ENCODE results near the gene SLC36A1. TPM values are rescaled to one million over a fixed set of nuclear protein-coding genes. Genes with fewer than 3 reads are reported as not detected.
"Not testable (repeated sequence)": the region's sequence is repeated elsewhere in the genome, so short reads cannot be mapped to it uniquely, and the experiment has no call there.

Gene SLC36A1
- total RNA-seq: 3.2 and 6.1 TPM in 2 replicates

DNA sequence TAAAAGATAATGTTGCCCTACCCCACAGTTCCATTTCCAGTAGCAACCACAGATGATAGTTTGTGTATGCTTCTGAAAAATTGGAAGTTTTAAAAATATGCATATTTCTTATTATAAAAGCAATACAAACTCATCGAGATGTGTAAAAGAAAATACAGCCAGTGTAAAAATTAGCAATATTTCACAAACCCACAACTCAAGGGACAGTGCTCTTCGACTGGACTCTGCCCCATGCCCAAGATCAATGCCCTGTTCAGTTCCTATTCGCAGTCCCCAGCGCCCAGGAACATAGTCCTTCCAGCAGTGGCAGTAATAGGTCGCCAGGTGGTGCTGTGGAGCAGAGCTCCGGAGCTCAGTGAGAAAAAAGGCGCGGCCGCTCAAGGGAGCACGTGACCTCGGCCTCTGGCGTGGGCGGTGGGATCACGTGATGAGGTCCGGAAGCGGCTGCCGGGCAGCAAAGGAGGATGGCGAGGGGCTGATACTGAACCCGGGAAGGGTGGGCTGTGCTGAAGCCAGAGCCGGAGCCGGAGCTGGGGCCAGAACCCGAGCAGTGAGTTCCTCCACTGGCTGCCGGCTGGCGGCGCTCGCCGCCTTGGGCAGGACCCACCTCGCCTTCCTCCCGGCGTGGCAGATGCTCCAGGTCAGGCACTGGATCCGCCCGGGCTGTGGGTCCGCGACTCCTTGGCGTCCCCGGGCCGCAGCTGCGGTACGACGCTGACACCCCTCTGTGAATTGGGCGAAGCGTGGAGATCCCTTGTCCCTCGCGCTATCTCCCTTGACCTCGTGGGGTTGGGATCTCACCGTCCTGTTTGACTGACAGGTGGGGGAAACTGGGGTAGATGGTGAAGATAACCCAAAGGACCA lies at the start of gene SLC36A1:
SLC36A1 (plus strand) TSS at position 430 of the 864 bp plus-strand sequence. CDS start 11,190 bp downstream, outside the sequence.
- peak; percentile 35 for DNase-seq (ENCODE audit: low read depth, low spot score)

GRCh38 chr5:151405334-151406160 lies 41.9 kb upstream of the SLC36A1 start:
- DNase-seq (ENCODE audit: low read depth, low spot score): no peak

DNA sequence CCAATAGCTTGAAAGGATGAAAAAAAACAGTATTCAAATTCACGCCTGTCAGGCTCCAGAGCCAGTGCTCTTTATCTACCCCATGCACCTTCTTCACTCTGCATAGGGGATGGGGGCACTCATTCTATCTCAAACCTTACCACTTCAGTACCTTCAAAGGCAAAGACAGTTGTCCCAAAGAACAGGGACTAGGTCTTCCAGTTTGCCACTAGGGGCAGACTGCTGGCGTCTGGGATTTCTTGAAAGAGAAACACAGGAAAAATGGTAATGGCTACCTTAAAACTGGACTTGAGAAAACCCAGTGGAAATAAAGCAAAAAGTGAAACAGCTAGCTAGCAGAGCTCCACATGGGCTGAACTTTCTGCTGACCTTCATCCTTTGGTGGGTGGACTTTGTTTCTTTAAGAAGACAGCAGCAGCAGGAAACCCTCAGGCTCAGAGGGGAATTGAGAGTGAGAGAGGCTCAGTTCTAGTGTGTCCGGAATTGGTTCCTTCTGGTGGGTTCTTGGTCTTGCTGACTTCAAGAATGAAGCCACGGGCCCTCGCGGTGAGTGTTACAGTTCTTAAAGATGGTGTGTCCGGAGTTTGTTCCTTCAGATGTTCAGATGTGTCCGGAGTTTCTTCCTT lies 41.0 kb upstream of the SLC36A1 start:
- no peak for DNase-seq (ENCODE audit: low read depth, low spot score)

DNA sequence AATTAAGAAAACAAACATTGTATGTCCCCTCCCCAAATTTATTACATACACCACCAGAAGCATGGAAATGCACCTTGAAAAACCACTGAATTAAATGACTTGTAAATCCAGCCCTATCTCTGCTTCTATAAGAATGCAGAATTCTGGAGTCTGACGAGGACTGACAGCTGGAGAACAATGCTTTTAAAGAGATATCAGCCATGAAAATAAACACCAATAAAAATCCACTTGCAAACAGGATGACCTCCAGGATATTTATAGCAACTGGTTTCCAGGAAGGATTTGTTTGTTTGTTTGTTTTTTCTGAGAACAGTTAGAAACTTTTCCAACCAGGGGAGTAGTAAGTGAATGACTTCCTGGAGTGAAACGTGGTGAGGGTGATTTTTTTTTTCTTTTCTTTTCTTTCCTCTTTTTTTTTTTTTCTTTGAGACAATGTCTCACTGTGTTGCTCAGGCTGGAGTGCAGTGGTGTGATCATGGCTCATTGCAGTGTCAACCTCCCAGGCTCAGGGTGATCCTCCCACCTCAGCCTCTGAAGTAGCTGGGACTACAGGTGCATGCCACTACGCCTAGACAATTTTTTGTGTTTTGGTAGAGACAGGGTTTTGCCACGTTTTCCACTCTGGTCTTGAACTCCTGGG lies 38.7 kb upstream of the SLC36A1 start:
- DNase-seq (ENCODE audit: low read depth, low spot score): no peak

DNA sequence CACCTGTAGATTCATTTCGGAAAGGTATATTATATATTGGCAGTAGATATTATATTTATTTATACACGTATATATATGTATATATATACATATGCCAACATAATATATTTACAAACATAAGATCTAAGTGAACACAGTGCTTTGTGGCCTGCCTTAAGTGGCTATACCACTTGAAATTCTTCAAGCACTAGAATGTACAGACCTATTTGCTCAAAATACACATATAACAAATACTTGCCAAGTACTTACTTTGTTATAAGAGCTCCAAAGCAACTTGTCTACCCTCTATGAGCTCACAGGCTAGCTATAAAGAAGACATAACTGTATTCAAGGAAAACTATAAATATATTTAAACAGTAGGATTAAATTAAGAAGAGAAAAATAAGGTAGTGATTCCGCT lies 33.6 kb upstream of the SLC36A1 start:
- DNase-seq (ENCODE audit: low read depth, low spot score): no peak

DNA sequence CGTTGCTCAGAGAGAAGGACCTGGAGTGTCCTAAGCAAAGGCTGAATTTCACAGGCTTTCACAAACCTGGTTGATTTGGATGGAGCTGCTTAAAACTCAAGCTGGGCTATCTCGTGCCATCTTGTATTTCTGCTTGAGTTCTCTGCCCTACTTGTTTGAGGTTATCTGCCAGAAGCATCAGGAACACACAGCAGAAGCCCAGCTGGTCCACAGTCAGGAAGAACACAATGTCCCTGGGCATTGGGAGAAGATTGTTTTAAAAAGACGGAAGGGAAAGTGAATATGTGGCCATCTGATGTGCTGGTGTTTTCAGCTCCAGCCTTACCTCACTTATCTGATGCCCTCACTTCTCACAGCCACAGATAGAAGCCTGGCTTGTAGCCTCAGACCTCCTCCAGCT lies 32.9 kb upstream of the SLC36A1 start:
- DNase-seq (ENCODE audit: low read depth, low spot score): no peak

GRCh38 chr5:151417712-151418111 lies 29.7 kb upstream of the SLC36A1 start:
- DNase-seq (ENCODE audit: low read depth, low spot score): no peak

DNA sequence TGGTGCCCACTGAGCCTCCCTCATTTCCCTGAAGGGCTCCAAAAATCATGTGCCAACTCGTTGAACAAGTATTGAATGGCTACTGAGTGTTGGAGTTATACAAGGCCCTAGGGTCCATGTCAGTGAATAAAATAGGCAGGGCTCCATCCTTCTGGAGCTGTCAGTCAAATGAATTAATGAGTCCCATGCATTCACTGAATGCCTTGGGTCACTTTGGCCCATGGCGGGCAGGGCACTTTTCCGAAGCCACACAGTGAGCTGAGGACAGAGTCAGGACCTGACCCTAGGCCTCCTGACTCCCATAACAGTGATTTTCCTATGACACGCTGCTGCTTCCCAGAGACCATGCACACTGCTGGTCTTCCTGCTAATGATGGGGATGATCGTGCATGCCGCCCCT lies 27.3 kb upstream of the SLC36A1 start:
- no peak for DNase-seq (ENCODE audit: low read depth, low spot score)

DNA sequence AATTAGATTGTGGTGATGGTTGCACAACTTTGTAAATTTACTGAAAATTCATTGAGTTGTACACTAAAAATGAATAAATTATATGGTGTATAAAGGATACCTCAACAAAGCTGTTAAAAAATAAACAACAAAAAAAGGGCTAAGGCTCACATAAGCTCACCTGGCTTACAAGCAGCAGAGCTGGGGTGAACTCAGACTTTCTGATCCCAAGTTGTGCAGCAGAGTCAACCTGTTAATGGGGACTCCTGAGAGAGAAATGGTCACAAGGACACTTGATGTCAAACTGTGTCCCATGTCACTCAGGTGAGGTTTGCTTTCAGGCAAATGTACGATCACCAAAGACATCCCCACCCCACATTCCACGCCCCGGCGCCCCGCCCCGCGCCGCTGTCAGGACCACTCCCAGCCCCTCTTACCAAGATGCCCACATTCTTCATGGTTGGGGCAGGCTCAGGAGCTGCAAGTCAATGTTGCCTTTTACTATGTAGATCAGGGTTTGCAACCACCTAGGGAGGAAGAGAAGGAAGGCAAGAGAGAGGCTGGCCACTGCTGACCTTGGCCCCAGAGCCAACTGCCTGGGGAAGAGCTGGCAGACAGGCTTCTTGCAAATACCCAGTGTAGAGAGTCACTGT lies 22.4 kb upstream of the SLC36A1 start:
- no peak for DNase-seq (ENCODE audit: low read depth, low spot score)

GRCh38 chr5:151426347-151426746 lies 21.1 kb upstream of the SLC36A1 start:
- DNase-seq (ENCODE audit: low read depth, low spot score): not testable (repeated sequence)

- no peak for DNase-seq (ENCODE audit: low read depth, low spot score)
Observed at GRCh38 chr5:151427258-151427657, 20.1 kb upstream of the SLC36A1 start.

DNA sequence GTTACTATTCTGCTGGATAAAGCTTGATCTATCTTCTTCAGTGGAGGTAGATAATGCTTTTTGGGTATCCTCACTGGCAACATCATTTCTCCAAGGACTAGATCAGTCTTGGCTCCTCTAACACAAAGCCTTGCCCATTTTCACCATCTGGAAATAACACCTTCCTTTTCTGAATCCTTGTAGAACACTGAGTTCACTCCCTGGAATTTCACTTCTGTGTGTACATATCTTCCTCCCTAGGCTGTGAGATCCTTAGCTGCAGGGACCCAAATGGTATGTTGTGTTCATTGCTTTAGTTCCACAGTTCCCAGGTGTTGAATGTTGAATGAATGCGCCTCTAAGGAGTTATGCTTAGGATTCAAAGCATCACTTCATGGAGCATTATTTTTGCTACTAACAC lies 16.7 kb upstream of the SLC36A1 start:
- DNase-seq (ENCODE audit: low read depth, low spot score): no peak

- DNase-seq (ENCODE audit: low read depth, low spot score): no peak
Observed at GRCh38 chr5:151431666-151432065, 15.7 kb upstream of the SLC36A1 start.

GRCh38 chr5:151432210-151432609 lies 15.2 kb upstream of the SLC36A1 start:
- DNase-seq (ENCODE audit: low read depth, low spot score): no peak

GRCh38 chr5:151434570-151435237 lies 12.7 kb upstream of the SLC36A1 start:
- no peak for DNase-seq (ENCODE audit: low read depth, low spot score)

- DNase-seq (ENCODE audit: low read depth, low spot score): no peak
Observed at GRCh38 chr5:151448038-151448985, 909 bp downstream of the SLC36A1 start.

DNA sequence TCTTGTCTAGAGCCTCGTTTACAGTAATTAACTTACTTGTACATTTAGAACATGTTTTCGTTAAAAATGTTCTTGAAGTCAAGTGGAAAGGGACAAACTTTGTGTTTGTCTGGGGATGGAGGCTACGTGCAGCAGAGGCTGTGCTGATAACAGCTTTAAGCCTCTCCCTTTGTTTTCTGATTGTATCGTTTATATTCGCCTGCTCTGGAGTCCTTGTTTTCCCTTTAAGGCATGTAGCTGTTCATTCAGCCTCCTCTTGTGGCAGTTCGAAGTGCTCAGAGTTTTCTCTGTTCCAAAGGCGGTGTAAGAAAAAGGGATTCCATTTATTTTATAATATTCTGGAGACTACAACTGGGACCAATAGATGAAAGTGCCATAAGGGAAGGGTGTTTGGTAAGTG lies 1.9 kb downstream of the SLC36A1 start:
- DNase-seq (ENCODE audit: low read depth, low spot score): no peak

GRCh38 chr5:151449839-151450238 lies 2.4 kb downstream of the SLC36A1 start:
- no peak for DNase-seq (ENCODE audit: low read depth, low spot score)

DNA sequence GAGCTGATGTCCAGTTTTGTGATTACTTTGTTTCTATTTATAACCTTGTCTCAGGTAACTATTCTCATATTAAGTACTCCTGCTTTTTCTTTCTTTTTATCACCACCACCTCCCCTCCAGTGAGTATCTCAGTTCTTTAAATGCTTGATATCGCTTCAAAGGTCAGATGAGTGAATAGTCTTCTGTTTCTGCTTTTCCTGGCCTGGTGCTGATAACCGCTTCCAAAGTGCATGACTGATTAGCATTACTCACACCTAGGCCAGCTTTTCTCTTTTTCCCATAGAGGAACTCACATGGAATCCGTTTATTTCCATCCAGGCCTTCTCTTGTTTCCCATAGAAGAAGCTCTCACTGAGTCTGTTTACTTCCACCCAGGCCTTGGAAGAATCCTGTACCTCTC lies 3.2 kb downstream of the SLC36A1 start:
- DNase-seq (ENCODE audit: low read depth, low spot score): no peak

All from pulmonary artery endothelial cell (primary cell).